ENCODE measurements around the gene NRL. TPM values are rescaled to one million over a fixed set of nuclear protein-coding genes. Genes with fewer than 3 reads are reported as not detected.

The NRL gene
- total RNA-seq, 1 experiment from 2014 or later = 0.66 TPM

- ChIA-PET POLR2A (no interaction called here), CTCF (interaction anchor here (0.8 kb wide), 1 partner anchor 10 kb away, joined by 3 read pairs; no protein-coding TSS in a partner anchor), RAD21 (ENCODE audit: low non-redundant PET in 1 of 2, low total read pairs in 2 of 2, uncharacterized antibody in 2 of 2, unreplicated experiment in 2 of 2) (no interaction called here)
- Histone ChIP-seq H3K4me2 (ENCODE audit: low read length) (no peak overlapping the region), H3K36me3 (ENCODE audit: control insufficient read depth in 1 of 2, insufficient read depth in 2 of 2, low read length in 2 of 2) (no peaks in the 10 kb centered on the region), H4K20me1 (ENCODE audit: insufficient read depth) (no peaks in the 10 kb centered on the region), H3K27ac (ENCODE audit: low read depth, low read length) (no peak overlapping the region), H3K27me3 (ENCODE audit: insufficient read depth, low read length) (no peaks in the 10 kb centered on the region), H3K9me3 (ENCODE audit: control insufficient read depth in 1 of 2, insufficient read depth in 1 of 2, low read depth in 1 of 2, low read length in 2 of 2) (no peaks in the 10 kb centered on the region), H3K4me1 (ENCODE audit: control insufficient read depth in 1 of 2, insufficient read depth in 2 of 2, low read length in 2 of 2) (peaks cover 10 to 18% of the 10 kb centered on the region in 2 experiments), H3K9me2 (ENCODE audit: insufficient read depth) (no peaks in the 10 kb centered on the region), H3K4me3 (replicated peaks in 1 of 2; ENCODE audit: low read depth in 1 of 2, low read length in 2 of 2) (no peak overlapping the region), H2AFZ (ENCODE audit: low read depth, low read length, poor library complexity, severe bottlenecking) (no peak overlapping the region), H3K79me2 (ENCODE audit: insufficient read depth, low read length) (peaks cover 7% of the 10 kb centered on the region; the same call in 1 of the 2 replicates), H3K9ac (ENCODE audit: low read length) (no peak overlapping the region)
- no peak for TF ChIP-seq TCF7L2 (IDR thresholded peaks at IDR 0.05; ENCODE audit: borderline replicate concordance, extremely low read depth, insufficient read depth, insufficient read length)
- TF ChIP-seq EZH2phosphoT487 (IDR thresholded peaks at IDR 0.05; ENCODE audit: borderline replicate concordance) = no peak
- no peak for TF ChIP-seq CEBPB (IDR thresholded peaks at IDR 0.05; ENCODE audit: low read depth)
- no peak for TF ChIP-seq ZBTB33 (IDR thresholded peaks at IDR 0.05; ENCODE audit: extremely low read depth, insufficient replicate concordance, low read length)
- TF ChIP-seq REST (IDR thresholded peaks at IDR 0.05; ENCODE audit: low read depth) = no peak
- no peak for TF ChIP-seq POLR2A (IDR thresholded peaks at IDR 0.05; ENCODE audit: borderline replicate concordance, extremely low read depth, insufficient read depth, insufficient read length)
- TF ChIP-seq CTCF (IDR thresholded peaks at IDR 0.05 in 2 of 3, conservative IDR thresholded peaks at IDR 0.05 in 1 of 3; ENCODE audit: borderline replicate concordance in 1 of 3, insufficient read depth in 1 of 3, low read depth in 2 of 3, low read length in 2 of 3) = no peak
- TF ChIP-seq EGR1 (IDR thresholded peaks at IDR 0.05; ENCODE audit: low read depth) = no peak
- no peak for TF ChIP-seq FOSL1 (IDR thresholded peaks at IDR 0.05; ENCODE audit: low read depth)
- no peak for TF ChIP-seq SRF (IDR thresholded peaks at IDR 0.05; ENCODE audit: low read depth)
- no peak for TF ChIP-seq SIN3A (IDR thresholded peaks at IDR 0.05; ENCODE audit: low read depth)
- TF ChIP-seq MAX (IDR thresholded peaks at IDR 0.05) = no peak
- TF ChIP-seq YY1 (IDR thresholded peaks at IDR 0.05; ENCODE audit: extremely low read depth, insufficient replicate concordance, low read depth, low read length) = no peak
- DNase-seq (ENCODE audit: low read depth, low spot score) (no peak), ATAC-seq (no peak)
- no TSS peak for BruUV-seq (replicated peaks)
- intact Hi-C loops (cut with micrococcal nuclease) = loop anchor here (10.0 kb wide), 1 partner anchor 114 kb away; the partner anchor contains the start of gene DHRS4L2
Observed at GRCh38 chr14:24098229-24098926, 16.4 kb downstream of the NRL start.

Data from HCT116 (cell line).